GM19193 (cell line): ENCODE measurements around the gene PHF2.

ENCODE experiments used
- POLR2A ChIP-seq: IDR thresholded peaks from 4 replicates; pipeline ENCODE4 v1.6.1; 2011; ENCODE audit not compliant: insufficient read depth, insufficient read length; ENCODE audit errors: extremely low read depth

The PHF2 gene

GRCh38 chr9:93683331-93684134 is 107.1 kb downstream of the PHF2 start:
- TF ChIP-seq POLR2A = no peak

GRCh38 chr9:93684161-93684765 is 107.9 kb downstream of the PHF2 start:
- no peak for TF ChIP-seq POLR2A

- no peak for TF ChIP-seq POLR2A
Measured at GRCh38 chr9:93684806-93685543, 108.6 kb downstream of the PHF2 start.

- TF ChIP-seq POLR2A = no peak
Measured at GRCh38 chr9:93686127-93686879, 109.9 kb downstream of the PHF2 start.

- TF ChIP-seq POLR2A = no peak
Measured at GRCh38 chr9:93686880-93687236, 110.5 kb downstream of the PHF2 start.

- no peak for TF ChIP-seq POLR2A
Measured at GRCh38 chr9:93690618-93691017, 114.2 kb downstream of the PHF2 start.

- no peak for TF ChIP-seq POLR2A
Measured at GRCh38 chr9:93693129-93693528, 116.7 kb downstream of the PHF2 start.

GRCh38 chr9:93697352-93698139 is 121.2 kb downstream of the PHF2 start:
- TF ChIP-seq POLR2A = no peak

- TF ChIP-seq POLR2A = no peak
Measured at GRCh38 chr9:93698140-93698908, 121.9 kb downstream of the PHF2 start.

GRCh38 chr9:93699650-93700049 is 123.3 kb downstream of the PHF2 start:
- TF ChIP-seq POLR2A = no peak

- no peak for TF ChIP-seq POLR2A
Measured at GRCh38 chr9:93701494-93702218, 125.3 kb downstream of the PHF2 start.

- TF ChIP-seq POLR2A = no peak
Measured at GRCh38 chr9:93702261-93702660, 125.9 kb downstream of the PHF2 start.
